Caco-2 (cell line): ENCODE measurements around the gene SPATS2L. TPM values are rescaled to one million over a fixed set of nuclear protein-coding genes. Genes with fewer than 3 reads are reported as not detected.

Source experiments
- BruUV-seq: library from RNA; stranded (reverse); fragments of 400-500 nt; replicated peaks from 2 replicates; lab custom pipeline; 2021; lab: Mats Ljungman, UMichigan
- CTCF ChIA-PET: fragments of 300-600 bp; sonication (Branson Sonifier 250); formaldehyde crosslinking; loops from one replicate; lab custom pipeline; 2022; ENCODE audit warnings: antibody characterized with exemption; lab: Charles Lee
- POLR2A ChIA-PET: fragments of 300-600 bp; sonication (Branson Sonifier 250); formaldehyde crosslinking; loops from one replicate; lab custom pipeline; 2022; ENCODE audit warnings: antibody characterized with exemption; lab: Charles Lee
- DNase-seq, 2 experiments: peaks; one replicate each; pipeline versions ENCODE4 v3.0.0 to v3.0.0-alpha.2; 2020 to 2022
- H3K27me3 ChIP-seq: replicated peaks from 2 replicates; pipeline ENCODE4 v1.6.0; 2011; ENCODE audit warnings: low read length; ENCODE audit not compliant: control insufficient read depth, insufficient read depth
- H3K36me3 ChIP-seq: 2 replicates; pipeline ENCODE4 v1.5.1; 2011; ENCODE audit warnings: low read length; ENCODE audit not compliant: control insufficient read depth, insufficient read depth
- H3K4me1 ChIP-seq: fragments of 250-450 bp; sonication (Bioruptor Pico); 2 replicates; pipeline ENCODE4 v1.5.1; 2020; ENCODE audit warnings: mild to moderate bottlenecking
- H3K4me3 ChIP-seq: 2 replicates; pipeline ENCODE4 v1.5.1; 2011; ENCODE audit warnings: low read depth, mild to moderate bottlenecking, control low read depth, low read length
- H3K9me3 ChIP-seq: fragments of 250-450 bp; sonication (Bioruptor Pico); 2 replicates; pipeline ENCODE4 v1.5.1; 2020; ENCODE audit warnings: mild to moderate bottlenecking, moderate library complexity
- H3K27ac Mint-ChIP-seq: one replicate; pipeline ENCODE4 v1.8.0; 2022; ENCODE audit warnings: mixed read lengths; ENCODE audit not compliant: unreplicated experiment
- H3K27me3 Mint-ChIP-seq: one replicate; pipeline ENCODE4 v1.8.0; 2022; ENCODE audit warnings: mixed read lengths; ENCODE audit not compliant: insufficient read depth, unreplicated experiment
- H3K36me3 Mint-ChIP-seq: one replicate; pipeline ENCODE4 v1.8.0; 2022; ENCODE audit warnings: mild to moderate bottlenecking, mixed read lengths; ENCODE audit not compliant: insufficient read depth, unreplicated experiment
- H3K4me1 Mint-ChIP-seq: one replicate; pipeline ENCODE4 v1.8.0; 2022; ENCODE audit warnings: low read depth, mixed read lengths; ENCODE audit not compliant: unreplicated experiment
- H3K4me3 Mint-ChIP-seq: one replicate; pipeline ENCODE4 v1.8.0; 2022; ENCODE audit warnings: mild to moderate bottlenecking, moderate library complexity, mixed read lengths; ENCODE audit not compliant: unreplicated experiment
- H3K9me3 Mint-ChIP-seq: one replicate; pipeline ENCODE4 v1.8.0; 2022; ENCODE audit warnings: mixed read lengths; ENCODE audit not compliant: unreplicated experiment
- intact Hi-C: fragments of 100-400 bp; cut with micrococcal nuclease; formaldehyde crosslinking; loops from one replicate; pipeline ENCODE4 v1.10.0; 2022; ENCODE audit not compliant: unreplicated experiment
- total RNA-seq: library from RNA; stranded (reverse); gene quantifications from 2 replicates; pipeline ENCODE4 v1.2.3, GENCODE V29; 2022
- TF ChIP-seq, protein P1 (sequence below), 2 experiments: fragments of 200-600 bp in 1 of 2; IDR thresholded peaks; 1 replicate in 1 of 2; 2 replicates in 1 of 2; pipeline versions ENCODE4 v1.5.1 to v1.8.0; 2011 to 2022; ENCODE audit warnings: antibody characterized with exemption in 1 of 2, control low read depth in 1 of 2, inconsistent platforms in 1 of 2, low read depth in 1 of 2, low read length in 1 of 2, mild to moderate bottlenecking in 1 of 2, moderate library complexity in 1 of 2; ENCODE audit not compliant: insufficient read depth in 1 of 2, severe bottlenecking in 1 of 2, unreplicated experiment in 1 of 2

The SPATS2L gene
- total RNA-seq, 1 experiment from 2014 or later, result 196 TPM

DNA sequence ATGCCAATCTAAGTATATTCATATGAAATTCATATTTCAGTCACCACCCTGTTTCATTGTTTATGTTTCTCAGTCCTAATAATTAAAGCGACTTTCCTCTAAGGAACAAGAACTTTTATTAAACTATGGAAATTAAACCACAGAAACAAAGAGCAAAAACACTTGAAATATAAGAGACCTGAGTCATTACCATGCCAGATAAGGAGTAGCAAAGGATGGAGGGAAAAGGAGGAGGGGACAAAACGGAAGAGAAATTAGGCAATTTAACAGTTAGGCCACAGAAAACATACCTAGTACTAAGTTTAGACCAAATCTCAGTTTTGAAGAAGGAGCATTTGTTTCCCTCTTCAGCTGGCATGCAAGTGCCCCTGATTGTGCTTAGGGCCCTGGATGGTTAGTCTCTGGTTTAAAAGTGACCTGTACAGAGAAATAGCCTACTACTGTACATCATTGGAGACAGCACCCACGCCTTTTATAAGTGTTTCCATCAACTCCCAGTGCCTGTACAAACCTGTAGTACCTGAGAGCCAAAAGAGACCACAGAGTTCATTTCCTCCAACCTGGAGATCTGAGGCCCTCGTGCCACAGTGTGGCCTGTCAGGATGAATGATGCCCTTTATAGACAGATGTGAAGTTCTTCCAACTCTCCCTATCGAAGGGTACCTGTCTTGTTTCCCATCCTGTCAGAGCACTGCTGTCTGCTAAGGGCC is 74.5 kb downstream of the SPATS2L start:
- Histone ChIP-seq H3K9me3 (no peaks in the 10 kb centered on the region), H3K27me3 (no peaks in the 10 kb centered on the region), H3K4me1 (peaks cover 60% of the 10 kb centered on the region), H3K4me3 (no peak overlapping the region), H3K36me3 (0 out of 2 replicates have a peak, but pooled peaks cover 3% of the 10 kb centered on the region)
- H3K4me1 Mint-ChIP-seq, result peaks cover 62% of the 10 kb centered on the region
- H3K4me3 Mint-ChIP-seq, result no peak overlapping the region
- CTCF ChIA-PET, result no interaction called here
- no peaks in the 10 kb centered on the region for H3K9me3 Mint-ChIP-seq
- no TSS peak for BruUV-seq
- H3K36me3 Mint-ChIP-seq, result peaks cover 65% of the 10 kb centered on the region
- intact Hi-C loops, result no loop called here
- no peaks in the 10 kb centered on the region for H3K27me3 Mint-ChIP-seq
- peak overlapping the region; percentile 57 for H3K27ac Mint-ChIP-seq
- POLR2A ChIA-PET, result interaction anchor here (0.5 kb wide), 1 partner anchor 143 kb away, joined by 3 read pairs; no protein-coding TSS in a partner anchor
- DNase-seq, result no peak
- TF ChIP-seq, protein P1, sequence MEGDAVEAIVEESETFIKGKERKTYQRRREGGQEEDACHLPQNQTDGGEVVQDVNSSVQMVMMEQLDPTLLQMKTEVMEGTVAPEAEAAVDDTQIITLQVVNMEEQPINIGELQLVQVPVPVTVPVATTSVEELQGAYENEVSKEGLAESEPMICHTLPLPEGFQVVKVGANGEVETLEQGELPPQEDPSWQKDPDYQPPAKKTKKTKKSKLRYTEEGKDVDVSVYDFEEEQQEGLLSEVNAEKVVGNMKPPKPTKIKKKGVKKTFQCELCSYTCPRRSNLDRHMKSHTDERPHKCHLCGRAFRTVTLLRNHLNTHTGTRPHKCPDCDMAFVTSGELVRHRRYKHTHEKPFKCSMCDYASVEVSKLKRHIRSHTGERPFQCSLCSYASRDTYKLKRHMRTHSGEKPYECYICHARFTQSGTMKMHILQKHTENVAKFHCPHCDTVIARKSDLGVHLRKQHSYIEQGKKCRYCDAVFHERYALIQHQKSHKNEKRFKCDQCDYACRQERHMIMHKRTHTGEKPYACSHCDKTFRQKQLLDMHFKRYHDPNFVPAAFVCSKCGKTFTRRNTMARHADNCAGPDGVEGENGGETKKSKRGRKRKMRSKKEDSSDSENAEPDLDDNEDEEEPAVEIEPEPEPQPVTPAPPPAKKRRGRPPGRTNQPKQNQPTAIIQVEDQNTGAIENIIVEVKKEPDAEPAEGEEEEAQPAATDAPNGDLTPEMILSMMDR (IDR thresholded peaks at IDR 0.05; ENCODE audit: insufficient read depth in 1 of 2, low read depth in 1 of 2, low read length in 1 of 2, severe bottlenecking in 1 of 2, unreplicated experiment in 1 of 2), result no peak

DNA sequence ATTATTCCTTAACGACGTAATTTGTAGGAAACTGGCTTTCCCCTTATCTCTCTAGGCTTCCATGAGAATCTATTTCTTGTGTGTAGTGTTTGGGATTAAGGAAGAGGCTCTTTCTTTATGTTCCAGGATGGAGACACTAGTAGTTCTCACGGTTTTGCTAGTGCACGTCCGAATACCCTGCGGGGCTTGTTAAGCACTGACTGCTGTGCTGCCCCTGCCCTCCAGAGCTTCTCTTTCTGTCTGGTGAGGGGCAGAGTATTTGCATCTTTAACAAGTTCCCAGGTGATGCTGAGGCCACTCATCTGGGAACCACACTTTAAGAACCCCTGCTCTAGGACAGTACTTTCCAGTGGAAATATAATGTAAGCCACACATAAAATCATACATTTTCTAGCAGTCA is 76.4 kb downstream of the SPATS2L start:
- H3K27me3 ChIP-seq, result no peaks in the 10 kb centered on the region
- no peaks in the 10 kb centered on the region for H3K9me3 ChIP-seq
- Mint-ChIP-seq H3K36me3 (peaks cover 73% of the 10 kb centered on the region), H3K4me3 (no peak overlapping the region), H3K4me1 (peaks cover 43% of the 10 kb centered on the region), H3K27me3 (no peaks in the 10 kb centered on the region), H3K9me3 (no peaks in the 10 kb centered on the region), H3K27ac (no peak overlapping the region)
- POLR2A ChIA-PET, result no interaction called here
- TF ChIP-seq, protein P1 (IDR thresholded peaks at IDR 0.05; ENCODE audit: insufficient read depth in 1 of 2, low read depth in 1 of 2, low read length in 1 of 2, severe bottlenecking in 1 of 2, unreplicated experiment in 1 of 2), result no peak
- CTCF ChIA-PET, result no interaction called here
- no peak overlapping the region for H3K4me3 ChIP-seq
- H3K4me1 ChIP-seq, result peaks cover 43% of the 10 kb centered on the region
- 0 out of 2 replicates have a peak, but pooled peaks cover 3% of the 10 kb centered on the region for H3K36me3 ChIP-seq
- BruUV-seq, result no TSS peak
- no peak for DNase-seq
- intact Hi-C loops, result no loop called here

DNA sequence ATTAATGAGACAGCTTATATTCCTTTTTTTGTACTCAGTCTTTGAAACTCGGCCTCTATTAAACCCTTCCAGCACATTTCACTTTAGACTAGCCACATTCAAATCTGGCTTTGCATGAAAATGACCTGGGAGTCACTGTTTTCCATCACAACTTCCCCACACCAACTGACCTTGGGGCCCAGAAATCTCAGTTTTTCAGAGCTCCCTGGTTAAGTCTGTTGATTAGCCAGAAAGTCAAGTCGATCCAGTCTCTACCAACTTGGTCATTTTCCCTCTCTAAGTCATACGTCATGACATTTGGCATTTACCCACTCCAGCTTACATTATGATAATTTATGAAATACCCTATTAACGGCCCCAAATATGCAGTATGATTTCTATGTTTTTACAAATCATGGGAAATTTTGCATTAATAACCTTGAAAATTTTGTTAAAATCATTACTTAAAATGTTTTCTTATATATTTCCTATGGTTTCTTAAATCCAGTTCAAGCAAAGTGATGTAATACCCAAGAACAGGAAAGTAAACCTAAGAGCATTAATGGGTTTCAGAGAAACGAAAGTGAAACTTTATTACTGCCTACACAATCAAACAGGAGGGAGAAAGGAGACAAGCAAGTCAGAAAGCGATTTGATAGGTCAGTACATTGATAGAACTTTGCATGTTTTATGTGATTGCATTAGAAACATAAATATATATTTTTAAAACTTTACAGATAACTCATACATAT is 77.1 kb downstream of the SPATS2L start:
- no peaks in the 10 kb centered on the region for H3K9me3 Mint-ChIP-seq
- TF ChIP-seq, protein P1 (IDR thresholded peaks at IDR 0.05; ENCODE audit: insufficient read depth in 1 of 2, low read depth in 1 of 2, low read length in 1 of 2, severe bottlenecking in 1 of 2, unreplicated experiment in 1 of 2), result no peak
- ChIA-PET CTCF (no interaction called here), POLR2A (no interaction called here)
- no peaks in the 10 kb centered on the region for H3K27me3 ChIP-seq
- H3K27me3 Mint-ChIP-seq, result no peaks in the 10 kb centered on the region
- H3K9me3 ChIP-seq, result no peaks in the 10 kb centered on the region
- H3K4me1 ChIP-seq, result peaks cover 36% of the 10 kb centered on the region
- H3K4me3 ChIP-seq, result no peak overlapping the region
- peaks cover 38% of the 10 kb centered on the region for H3K4me1 Mint-ChIP-seq
- DNase-seq, result no peak
- H3K36me3 ChIP-seq, result 0 out of 2 replicates have a peak, but pooled peaks cover 3% of the 10 kb centered on the region
- intact Hi-C loops, result no loop called here
- no peak overlapping the region for H3K4me3 Mint-ChIP-seq
- no TSS peak for BruUV-seq
- peaks cover 74% of the 10 kb centered on the region for H3K36me3 Mint-ChIP-seq
- no peak overlapping the region for H3K27ac Mint-ChIP-seq
